EL (cell line): ENCODE results near the gene CHST12.
"Not testable (repeated sequence)": the region's sequence is repeated elsewhere in the genome, so short reads cannot be mapped to it uniquely, and the experiment has no call there.

Experiments
- DNase-seq: peaks from one replicate; pipeline ENCODE4 v3.0.0-alpha.2; 2016

Gene CHST12

GRCh38 chr7:2403014-2403717 is at the start of gene CHST12:
CHST12 (plus strand) TSS chr7:2403611; CDS start chr7:2432640, 29,029 bp downstream.
- peak; percentile 92 for DNase-seq

- peak; percentile 87 for DNase-seq
These were observed 49.5 kb upstream of the CHST12 start for GRCh38 chr7:2353936-2354185.

- peak; percentile 91 for DNase-seq
These were observed 49.0 kb upstream of the CHST12 start, which contains the start of gene EIF3B for GRCh38 chr7:2354186-2354938. EIF3B (plus strand) TSS chr7:2354827; CDS start chr7:2354922, 95 bp downstream.

GRCh38 chr7:2354939-2355704 is 48.3 kb upstream of the CHST12 start:
- peak; percentile 8 for DNase-seq

- DNase-seq, result peak; percentile 15
These were observed 47.8 kb upstream of the CHST12 start for GRCh38 chr7:2355705-2356008.

GRCh38 chr7:2357165-2357564 is 46.2 kb upstream of the CHST12 start:
- DNase-seq, result no peak

- DNase-seq, result no peak
These were observed 45.8 kb upstream of the CHST12 start for GRCh38 chr7:2357571-2357970.

GRCh38 chr7:2358968-2359527 is 44.4 kb upstream of the CHST12 start:
- DNase-seq, result no peak

- no peak for DNase-seq
These were observed 43.8 kb upstream of the CHST12 start for GRCh38 chr7:2359610-2360009.

GRCh38 chr7:2360796-2361195 is 42.6 kb upstream of the CHST12 start:
- no peak for DNase-seq

- no peak for DNase-seq
These were observed 40.9 kb upstream of the CHST12 start for GRCh38 chr7:2362385-2363088.

GRCh38 chr7:2369139-2369538 is 34.3 kb upstream of the CHST12 start:
- DNase-seq, result no peak

- no peak for DNase-seq
These were observed 32.1 kb upstream of the CHST12 start for GRCh38 chr7:2371329-2371728.

GRCh38 chr7:2372724-2373123 is 30.7 kb upstream of the CHST12 start:
- DNase-seq, result no peak

GRCh38 chr7:2373124-2373556 is 30.3 kb upstream of the CHST12 start:
- no peak for DNase-seq

- DNase-seq, result no peak
These were observed 29.8 kb upstream of the CHST12 start for GRCh38 chr7:2373646-2374045.

GRCh38 chr7:2374401-2374800 is 29.0 kb upstream of the CHST12 start:
- DNase-seq, result no peak

- no peak for DNase-seq
These were observed 28.3 kb upstream of the CHST12 start for GRCh38 chr7:2374830-2375728.

- no peak for DNase-seq
These were observed 26.9 kb upstream of the CHST12 start for GRCh38 chr7:2376351-2377154.

GRCh38 chr7:2377492-2377891 is 25.9 kb upstream of the CHST12 start:
- DNase-seq, result not testable (repeated sequence)

GRCh38 chr7:2378125-2378524 is 25.3 kb upstream of the CHST12 start:
- DNase-seq, result not testable (repeated sequence)
